Natural killer cell treated with Interleukin-12 subunit alpha and Interleukin-12 subunit beta and Interleukin-15 and Interleukin-18, amount 100 ng/mL, for 72 hours (primary cell): Measurements from ENCODE around the gene PCP2. TPM values are rescaled to one million over a fixed set of nuclear protein-coding genes. Genes with fewer than 3 reads are reported as not detected.

Experiments used
- ATAC-seq, 2 donors: fragments of 150-1000 bp; cut with Tn5 transposase in 1 of 2; sonication (Bioruptor Pico), chemical (Tn5 transposase) in 1 of 2; 2 replicates each; pipeline ENCODE4 v1.10.0; 2021
- DNase-seq: peaks from one replicate; pipeline ENCODE4 v3.0.0; 2022; ENCODE audit warnings: low spot score
- H3K27ac Mint-ChIP-seq, 2 donors: 1 replicate in 1 of 2; 2 replicates in 1 of 2; pipeline ENCODE4 v1.8.0; 2022; ENCODE audit warnings: mixed read lengths in 2 of 2, mild to moderate bottlenecking in 1 of 2, moderate library complexity in 1 of 2
- H3K27me3 Mint-ChIP-seq, 2 donors: 1 replicate in 1 of 2; 2 replicates in 1 of 2; pipeline ENCODE4 v1.8.0; 2022; ENCODE audit warnings: mixed read lengths in 2 of 2
- H3K36me3 Mint-ChIP-seq: one replicate; pipeline ENCODE4 v1.8.0; 2022; ENCODE audit warnings: mixed read lengths
- H3K4me1 Mint-ChIP-seq, 2 donors: 1 replicate in 1 of 2; 2 replicates in 1 of 2; pipeline ENCODE4 v1.8.0; 2022; ENCODE audit warnings: low read depth in 2 of 2, mixed read lengths in 2 of 2, mild to moderate bottlenecking in 1 of 2
- H3K4me3 Mint-ChIP-seq: one replicate; pipeline ENCODE4 v1.8.0; 2022; ENCODE audit warnings: mixed read lengths
- H3K9me3 Mint-ChIP-seq: 2 replicates; pipeline ENCODE4 v1.8.0; 2022; ENCODE audit warnings: mixed read lengths
- total RNA-seq, 2 donors: library from RNA; stranded (reverse); gene quantifications; one replicate each; pipeline ENCODE4 v1.2.3, GENCODE V29; 2022

Gene PCP2
- total RNA-seq: 1 to 10 TPM; 1.2 to 1.5 TPM

DNA sequence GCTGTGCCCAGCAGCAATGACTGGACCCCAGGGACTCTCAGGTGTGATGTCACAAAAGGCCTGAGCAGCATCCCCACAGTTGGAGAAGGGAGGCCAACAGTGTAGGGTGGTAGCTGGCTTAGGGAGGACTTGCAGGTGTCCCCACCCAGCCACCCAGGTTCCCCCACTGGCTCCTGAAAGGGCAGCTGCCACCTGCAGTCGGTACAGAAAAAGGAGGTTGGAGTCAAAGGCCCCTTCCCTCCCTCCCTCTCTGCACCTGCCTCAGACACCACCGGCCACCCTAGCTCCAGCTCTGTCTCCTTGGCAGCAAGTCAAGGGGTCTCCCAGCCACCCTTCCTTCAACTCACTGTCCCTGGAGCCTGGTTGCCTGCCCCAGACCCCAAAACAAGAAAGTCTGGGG is at the start of gene PCP2:
TSS of gene PCP2 (minus strand) at position 22 of the 400 bp plus-strand sequence. CDS start 262 bp downstream, outside the sequence.
- Mint-ChIP-seq H3K27ac (peak within 1 kb of the TSS in 1 of 2 donors; percentile 31), H3K4me3 (no peak within 1 kb of the TSS), H3K27me3 (no peaks in the 10 kb centered on the region), H3K4me1 (peaks cover 36 to 40% of the 10 kb centered on the region in 2 donors), H3K36me3 (peaks cover 9% of the 10 kb centered on the region), H3K9me3 (no peaks in the 10 kb centered on the region)
- DNase-seq (no peak), ATAC-seq (no peak)

GRCh38 chr19:7682175-7682855 is 48.8 kb upstream of the PCP2 start:
- Mint-ChIP-seq H3K36me3 (no peaks in the 10 kb centered on the region), H3K27ac (peak overlapping the region in 1 of 2 donors; percentile 79), H3K27me3 (peaks cover 9 to 12% of the 10 kb centered on the region in 2 donors), H3K9me3 (no peaks in the 10 kb centered on the region), H3K4me3 (peak overlapping the region; percentile 87), H3K4me1 (peaks cover 12 to 34% of the 10 kb centered on the region in 2 donors)
- DNase-seq: no peak
- ATAC-seq: no peak

DNA sequence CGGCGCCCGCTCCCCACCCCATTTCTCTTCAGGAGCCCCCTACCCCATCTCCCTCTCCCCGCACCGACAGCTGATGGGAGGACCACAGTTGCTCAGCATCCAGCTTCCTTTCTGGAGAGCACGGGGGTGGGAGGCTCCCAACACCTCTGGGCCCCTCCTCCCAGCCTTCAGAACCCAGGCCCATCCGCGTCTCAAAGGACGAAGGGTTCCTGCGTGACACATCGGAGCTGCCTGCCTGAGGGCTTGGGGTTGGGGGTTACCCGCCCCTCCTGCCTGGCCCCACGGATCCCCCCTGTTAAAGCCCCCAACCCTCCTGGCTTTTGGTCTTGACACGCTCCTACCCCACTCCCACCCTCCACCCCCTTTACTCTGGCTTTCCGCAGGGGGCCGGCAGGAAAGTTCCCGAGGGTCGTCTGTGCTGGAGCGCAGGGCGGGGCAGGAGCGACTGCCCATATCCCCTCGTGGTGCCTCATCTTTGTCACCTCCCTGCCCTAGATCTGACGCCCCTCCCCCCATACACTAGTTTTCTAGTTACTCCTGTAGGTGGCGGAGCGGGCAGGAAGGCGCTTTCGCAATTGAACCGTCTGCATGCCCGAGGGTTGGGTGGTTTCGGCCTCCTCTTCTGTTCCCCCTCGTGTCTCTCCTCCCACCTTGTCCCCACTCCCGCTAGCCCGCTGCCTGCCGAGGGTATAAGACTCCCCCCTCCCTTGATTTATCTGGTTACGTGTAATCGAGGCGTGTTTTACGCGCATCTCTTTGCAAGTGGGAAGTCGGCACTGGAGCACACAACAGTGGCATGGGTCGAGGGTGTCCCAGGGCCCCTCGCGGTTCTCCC is 48.0 kb upstream of the PCP2 start:
- peak; percentile 91 for DNase-seq
- peak overlapping the region; percentile 75 to 79 for H3K27ac Mint-ChIP-seq
- H3K27me3 Mint-ChIP-seq: peaks cover 17 to 19% of the 10 kb centered on the region in 2 donors
- H3K4me3 Mint-ChIP-seq: peak overlapping the region; percentile 87
- H3K9me3 Mint-ChIP-seq: no peaks in the 10 kb centered on the region
- peaks cover 12 to 37% of the 10 kb centered on the region in 2 donors for H3K4me1 Mint-ChIP-seq
- no peaks in the 10 kb centered on the region for H3K36me3 Mint-ChIP-seq
- peak; percentile 69 to 80 for ATAC-seq

DNA sequence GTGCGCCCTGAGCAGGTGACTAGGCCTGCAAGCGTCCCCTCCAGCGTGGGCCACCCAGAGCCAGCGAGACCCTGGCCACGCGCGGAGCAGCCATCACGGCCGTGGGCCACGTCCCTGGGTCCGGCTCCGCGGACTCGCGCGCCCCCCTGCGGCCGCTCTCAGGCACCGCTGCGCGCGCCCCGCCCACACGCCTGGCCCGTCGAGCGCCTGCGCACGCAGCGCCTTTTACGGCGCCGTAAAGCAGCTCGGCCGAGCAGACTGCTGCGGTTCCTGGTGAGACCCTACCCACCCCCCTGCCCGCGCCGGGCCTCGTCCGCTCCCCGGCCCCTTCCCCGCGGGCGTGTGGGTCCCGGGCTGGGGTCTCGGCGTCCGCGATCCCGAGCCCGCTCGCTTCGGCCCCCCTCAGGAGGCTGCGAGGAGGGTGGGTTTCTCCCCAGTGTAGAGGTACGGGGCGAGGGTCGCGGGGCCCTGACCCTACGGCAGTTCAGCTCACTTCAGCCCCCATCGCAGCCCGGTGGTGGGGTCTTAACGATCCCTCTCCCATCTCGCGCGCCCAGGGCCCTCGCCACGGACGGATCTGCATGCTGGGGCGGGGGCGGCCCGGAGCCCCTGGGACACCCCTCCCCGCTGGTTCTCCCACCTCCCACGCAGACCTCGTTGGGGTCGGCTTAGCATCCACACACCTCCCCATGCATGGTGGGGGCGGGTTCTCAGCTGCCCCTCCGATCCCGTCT is 47.3 kb upstream of the PCP2 start, which contains the start of gene TRAPPC5:
TSS of gene TRAPPC5 (plus strand) at position 228 of the 734 bp plus-strand sequence. CDS start 1,421 bp downstream, outside the sequence.
- Mint-ChIP-seq H3K27me3 (peaks cover 21 to 23% of the 10 kb centered on the region in 2 donors), H3K36me3 (no peaks in the 10 kb centered on the region), H3K4me3 (peak within 1 kb of the TSS; percentile 87), H3K9me3 (no peaks in the 10 kb centered on the region), H3K4me1 (peaks cover 12 to 39% of the 10 kb centered on the region in 2 donors), H3K27ac (peak within 1 kb of the TSS; percentile 75 to 79)
- ATAC-seq (peak; percentile 87 to 90), DNase-seq (peak; percentile 90)

DNA sequence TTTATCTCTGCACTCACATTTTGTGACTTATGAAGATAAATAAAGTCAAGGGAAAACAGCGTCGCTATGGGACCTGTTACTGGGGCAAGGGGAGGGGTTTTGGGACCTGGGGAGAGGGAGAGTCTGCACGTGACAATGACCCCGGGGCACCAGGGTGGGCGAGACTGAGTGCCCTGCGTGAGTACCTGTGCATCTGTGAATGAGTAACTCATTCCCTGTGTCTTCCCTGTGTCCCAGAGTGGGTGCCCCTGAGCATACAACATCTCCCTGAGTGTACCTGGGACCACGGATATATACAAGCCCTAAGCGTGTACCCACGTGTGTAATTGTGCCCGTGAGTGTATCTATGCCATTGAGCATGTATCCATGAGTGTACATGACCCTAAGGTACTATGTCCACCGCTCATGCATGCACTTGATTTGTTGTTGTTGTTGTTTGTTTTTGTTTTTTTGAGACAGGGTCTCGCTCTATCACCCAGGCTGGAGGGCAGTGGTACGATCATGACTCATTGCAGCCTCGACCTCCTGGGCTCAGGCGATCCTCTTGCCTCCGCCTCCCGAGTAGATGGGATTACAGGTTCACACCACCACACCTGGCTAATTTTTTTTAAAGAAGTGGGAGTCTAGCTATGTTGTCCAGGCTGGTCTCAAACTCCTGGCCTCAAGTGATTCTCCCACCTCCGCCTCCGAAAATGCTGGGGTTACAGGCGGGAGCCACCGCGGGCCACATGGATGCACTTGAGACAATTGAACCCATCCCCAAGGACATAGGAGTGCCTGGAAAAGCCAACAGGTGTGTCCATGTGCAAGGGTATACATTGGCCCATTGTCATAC is 46.5 kb upstream of the PCP2 start:
- DNase-seq: no peak
- Mint-ChIP-seq H3K4me3 (peak overlapping the region; percentile 42), H3K27me3 (peaks cover 22 to 26% of the 10 kb centered on the region in 2 donors), H3K4me1 (peaks cover 12 to 36% of the 10 kb centered on the region in 2 donors), H3K36me3 (no peaks in the 10 kb centered on the region), H3K27ac (peak overlapping the region in 1 of 2 donors; percentile 57), H3K9me3 (no peaks in the 10 kb centered on the region)
- ATAC-seq: no peak

DNA sequence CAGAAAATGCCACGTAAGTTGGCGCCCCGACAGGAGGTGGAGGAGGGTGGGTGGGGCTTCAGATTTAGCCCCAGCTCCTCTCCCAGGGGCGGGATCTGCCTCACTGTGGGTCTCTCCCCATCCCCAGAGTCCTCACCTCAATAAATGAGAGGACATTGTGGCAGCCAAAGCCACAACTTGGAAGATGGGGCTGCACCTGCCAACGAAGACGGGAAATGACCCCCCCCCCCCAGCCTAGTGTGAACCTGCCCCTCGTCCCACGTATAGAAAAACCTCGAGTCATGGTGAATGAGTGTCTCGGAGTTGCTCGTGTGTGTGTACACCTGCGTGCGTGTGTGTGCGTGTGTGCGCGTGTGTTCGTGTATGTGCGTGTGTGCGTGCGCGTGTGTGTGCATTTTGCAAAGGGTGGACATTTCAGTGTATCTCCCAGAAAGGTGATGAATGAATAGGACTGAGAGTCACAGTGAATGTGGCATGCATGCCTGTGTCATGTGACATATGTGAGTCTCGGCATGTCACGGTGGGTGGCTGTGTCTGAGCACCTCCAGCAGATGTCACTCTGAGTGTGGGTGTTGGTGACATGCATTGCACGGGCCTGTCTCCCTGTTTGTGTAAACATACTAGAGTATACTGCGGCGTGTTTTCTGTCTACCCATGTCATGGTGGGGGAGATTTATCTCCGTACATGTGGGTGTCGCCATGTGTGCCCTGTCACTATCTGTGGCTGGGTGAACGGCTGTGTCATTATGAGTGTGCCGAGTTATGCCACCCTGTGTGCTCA is 45.6 kb upstream of the PCP2 start:
- no peaks in the 10 kb centered on the region for H3K36me3 Mint-ChIP-seq
- no peak for DNase-seq
- peak overlapping the region; percentile 42 for H3K4me3 Mint-ChIP-seq
- peaks cover 17 to 40% of the 10 kb centered on the region in 2 donors for H3K4me1 Mint-ChIP-seq
- H3K9me3 Mint-ChIP-seq: no peaks in the 10 kb centered on the region
- peak in 1 of 2 donors; percentile 22 for ATAC-seq
- peaks cover 26% of the 10 kb centered on the region in 2 donors for H3K27me3 Mint-ChIP-seq
- H3K27ac Mint-ChIP-seq: peak overlapping the region in 1 of 2 donors; percentile 48

DNA sequence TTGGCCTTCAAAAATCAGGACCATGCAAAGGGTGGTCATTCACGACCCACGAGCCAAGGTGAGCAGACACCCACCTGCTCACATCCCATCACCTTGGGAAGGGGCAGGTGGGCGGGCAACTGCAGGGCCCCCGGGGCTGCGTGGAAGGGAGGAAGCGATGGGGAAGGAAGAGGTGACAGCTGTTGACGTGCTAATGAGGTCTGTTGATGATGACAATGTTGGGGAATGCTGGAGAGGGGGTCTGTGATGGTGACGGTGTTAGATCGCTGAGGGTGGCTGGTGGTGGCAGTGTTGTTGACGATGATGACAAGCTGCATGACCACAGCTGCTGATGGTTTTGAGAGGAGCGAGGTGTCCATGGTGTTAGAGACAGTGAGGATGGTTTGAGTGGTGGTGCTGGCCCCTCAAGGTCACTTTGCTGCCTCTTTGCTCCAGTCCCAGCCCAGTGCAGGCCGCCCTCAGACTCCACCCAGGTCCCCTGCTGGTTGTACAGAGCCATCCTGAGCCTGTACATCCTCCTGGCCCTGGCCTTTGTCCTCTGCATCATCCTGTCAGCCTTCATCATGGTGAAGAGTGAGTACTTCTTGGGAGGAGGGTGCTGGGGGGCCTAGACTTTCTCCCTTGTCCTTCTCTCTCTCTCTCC is 44.3 kb upstream of the PCP2 start:
- ATAC-seq (no peak), DNase-seq (no peak)
- peak overlapping the region in 1 of 2 donors; percentile 47 for H3K27ac Mint-ChIP-seq
- H3K4me1 Mint-ChIP-seq: peaks cover 18 to 39% of the 10 kb centered on the region in 2 donors
- peaks cover 26 to 28% of the 10 kb centered on the region in 2 donors for H3K27me3 Mint-ChIP-seq
- no peak overlapping the region for H3K4me3 Mint-ChIP-seq
- no peaks in the 10 kb centered on the region for H3K9me3 Mint-ChIP-seq
- H3K36me3 Mint-ChIP-seq: no peaks in the 10 kb centered on the region

- H3K4me1 Mint-ChIP-seq: peaks cover 16 to 36% of the 10 kb centered on the region in 2 donors
- peaks cover 26 to 29% of the 10 kb centered on the region in 2 donors for H3K27me3 Mint-ChIP-seq
- peak within 1 kb of the TSS; percentile 14 to 43 for H3K27ac Mint-ChIP-seq
- H3K36me3 Mint-ChIP-seq: no peaks in the 10 kb centered on the region
- H3K9me3 Mint-ChIP-seq: no peaks in the 10 kb centered on the region
- no peak within 1 kb of the TSS for H3K4me3 Mint-ChIP-seq
- ATAC-seq: no peak
- DNase-seq: no peak
Observed at GRCh38 chr19:7676854-7677253, 43.3 kb upstream of the PCP2 start, which contains the start of gene MCEMP1. MCEMP1 (plus strand) TSS chr19:7677090; CDS start chr19:7677121, 31 bp downstream.

GRCh38 chr19:7676376-7676775 is 42.9 kb upstream of the PCP2 start:
- Mint-ChIP-seq H3K4me1 (peaks cover 12 to 32% of the 10 kb centered on the region in 2 donors), H3K4me3 (no peak overlapping the region), H3K9me3 (no peaks in the 10 kb centered on the region)

DNA sequence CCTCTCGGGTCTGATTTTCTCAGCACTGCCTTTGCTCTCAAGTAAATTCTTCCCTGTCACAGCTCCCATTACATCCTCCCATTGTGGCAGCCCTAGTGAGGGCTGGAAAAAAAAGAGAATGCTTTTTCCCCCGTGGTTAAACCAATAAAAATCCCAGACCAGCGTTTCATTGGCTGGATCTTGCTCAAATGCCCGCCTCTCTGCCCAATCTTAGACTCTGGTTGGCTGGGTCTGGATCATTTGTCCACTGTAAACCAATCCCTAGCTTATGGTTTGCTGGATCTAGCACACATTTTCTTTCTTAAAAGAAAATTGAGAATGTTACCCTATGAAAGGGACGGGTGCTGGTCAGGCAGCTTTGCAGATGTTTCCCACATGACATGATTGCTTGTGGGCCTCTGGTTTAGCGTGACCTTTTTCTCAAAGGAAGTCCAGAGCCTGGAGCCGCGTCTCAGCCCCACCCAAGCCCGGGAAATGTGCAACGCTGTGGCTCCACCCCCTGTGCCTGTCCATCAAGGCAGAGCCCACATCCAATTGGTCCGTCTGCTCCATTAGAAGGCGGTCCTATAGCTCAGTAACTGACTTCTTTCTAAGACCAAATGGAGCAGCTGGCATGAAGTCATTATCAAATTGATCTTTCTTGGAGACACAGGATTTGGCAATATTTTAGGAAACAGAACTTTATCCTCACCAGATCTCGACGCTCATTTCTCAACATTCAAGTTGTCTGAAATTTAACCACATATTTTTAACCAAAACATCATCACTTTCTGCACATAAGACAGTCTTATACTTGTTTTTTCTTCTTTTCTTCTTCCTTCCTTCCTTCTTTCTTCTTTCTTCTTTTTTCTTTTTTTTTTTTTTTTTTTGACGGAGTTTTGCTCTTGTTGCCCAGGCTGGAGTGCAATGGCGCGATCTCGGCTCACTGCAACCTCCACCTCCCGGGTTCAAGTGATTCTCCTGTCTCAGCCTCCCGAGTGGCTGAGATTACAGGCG is 40.8 kb upstream of the PCP2 start:
- Mint-ChIP-seq H3K9me3 (no peaks in the 10 kb centered on the region), H3K36me3 (no peaks in the 10 kb centered on the region), H3K4me1 (peaks cover 12 to 23% of the 10 kb centered on the region in 2 donors), H3K27me3 (peaks cover 30 to 43% of the 10 kb centered on the region in 2 donors), H3K27ac (no peak overlapping the region), H3K4me3 (no peak overlapping the region)
- ATAC-seq: peak; percentile 75 to 78
- no peak for DNase-seq

More at GRCh38 chr19:7676376-7676775, 42.9 kb upstream of the PCP2 start:
- ATAC-seq: no peak
- Mint-ChIP-seq H3K27me3 (peaks cover 26 to 32% of the 10 kb centered on the region in 2 donors), H3K36me3 (no peaks in the 10 kb centered on the region), H3K27ac (no peak overlapping the region)
- DNase-seq: no peak

GRCh38 chr19:7672522-7672921 is 39.0 kb upstream of the PCP2 start:
- H3K27ac Mint-ChIP-seq: no peak overlapping the region
- DNase-seq (no peak), ATAC-seq (no peak)
- H3K4me1 Mint-ChIP-seq: peaks cover 10 to 12% of the 10 kb centered on the region in 2 donors
- H3K27me3 Mint-ChIP-seq: peaks cover 25 to 37% of the 10 kb centered on the region in 2 donors
- H3K4me3 Mint-ChIP-seq: no peak overlapping the region
- H3K36me3 Mint-ChIP-seq: no peaks in the 10 kb centered on the region
- H3K9me3 Mint-ChIP-seq: no peaks in the 10 kb centered on the region
